Anterior cingulate cortex (tissue), 58 donors: ENCODE data around the gene SPRYD3.

Experiments used
- DNase-seq, 58 donors: peaks; one replicate each; lab custom pipeline; 2025; lab: John Stamatoyannopoulos, UW

Gene SPRYD3

DNA sequence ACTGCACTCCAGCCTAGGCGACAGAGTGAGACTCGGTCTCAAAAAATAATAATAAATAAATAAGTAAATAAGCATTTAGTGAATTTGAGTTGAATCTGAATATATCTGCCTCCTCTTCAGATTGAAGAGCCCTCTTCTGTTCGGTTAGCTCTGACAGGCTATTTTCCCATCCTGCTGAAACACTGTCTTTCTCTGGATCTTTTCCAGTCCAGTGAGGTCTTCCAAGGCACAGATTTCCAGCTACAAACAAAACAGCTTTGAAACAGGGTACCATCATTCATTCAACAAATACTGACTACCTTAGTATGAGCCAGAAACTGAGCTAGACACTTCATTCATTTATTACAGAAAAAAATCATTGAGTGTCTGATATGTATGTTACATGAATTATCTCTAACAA is 7.2 kb upstream of the SPRYD3 start:
- DNase-seq = no peak

DNA sequence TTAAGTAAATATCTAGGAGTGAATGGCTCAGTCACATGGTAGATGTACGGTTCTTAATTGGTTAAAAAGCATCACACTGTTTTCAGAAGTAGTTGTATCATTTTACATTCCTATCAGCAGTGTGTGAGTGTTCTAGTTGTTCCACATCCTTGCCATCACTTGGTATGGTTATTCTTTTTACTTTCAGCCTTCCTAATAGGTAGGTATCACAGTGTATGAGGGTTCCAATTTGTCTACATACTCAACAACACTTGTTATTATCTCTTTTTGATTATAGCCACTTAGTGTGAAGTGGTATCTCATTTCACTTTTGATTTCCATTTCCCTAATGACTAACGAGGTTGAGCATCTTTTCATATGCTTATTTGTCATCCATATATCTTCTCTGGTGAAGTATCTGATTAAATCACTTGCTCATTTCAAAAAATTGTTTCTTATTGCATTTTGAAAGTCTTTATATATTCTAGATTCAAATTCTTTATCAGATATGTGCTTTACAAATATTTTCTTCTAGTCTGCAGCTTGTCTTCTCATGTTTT is 3.5 kb upstream of the SPRYD3 start:
- no peak for DNase-seq

DNA sequence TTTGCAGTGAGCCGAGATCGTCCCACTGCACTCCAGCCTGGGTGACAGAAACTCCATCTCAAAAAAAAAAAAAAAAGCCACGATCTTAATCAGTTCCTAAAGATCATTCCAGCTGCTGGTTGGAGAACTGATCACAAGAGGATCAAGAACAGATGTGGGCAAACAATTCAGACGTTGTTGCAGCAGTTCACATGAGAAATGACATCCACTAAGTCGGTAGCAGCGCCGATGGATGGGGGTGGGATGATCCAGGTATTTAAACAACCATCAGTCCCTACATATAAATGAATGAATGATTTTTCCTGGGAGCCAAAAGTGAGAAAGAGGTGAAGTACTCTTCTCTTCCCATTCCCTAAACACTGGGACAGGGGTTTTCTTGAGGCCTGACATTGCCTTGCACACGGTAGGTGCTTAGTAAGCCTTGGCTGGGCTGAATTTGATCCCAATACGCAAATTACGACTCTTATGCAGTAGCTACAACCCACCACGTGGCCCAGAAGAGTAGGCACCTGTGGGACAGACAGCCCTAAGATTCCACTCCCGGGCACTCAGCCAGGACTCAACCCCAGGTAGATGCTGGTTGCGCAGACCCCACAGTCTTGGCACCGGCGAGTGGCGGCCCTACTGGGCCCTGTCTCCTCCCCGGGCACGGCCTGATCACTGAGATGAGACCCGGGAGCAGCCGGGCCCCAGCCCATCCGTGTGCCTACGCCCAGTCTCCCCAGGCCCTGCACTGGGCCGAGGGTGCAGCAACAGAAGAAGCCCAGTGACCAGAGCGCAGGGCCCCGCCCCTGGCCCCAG is 565 bp downstream of the SPRYD3 start:
- peak in 3 of 58 donors; percentile 60 to 81 (median 63) for DNase-seq

DNA sequence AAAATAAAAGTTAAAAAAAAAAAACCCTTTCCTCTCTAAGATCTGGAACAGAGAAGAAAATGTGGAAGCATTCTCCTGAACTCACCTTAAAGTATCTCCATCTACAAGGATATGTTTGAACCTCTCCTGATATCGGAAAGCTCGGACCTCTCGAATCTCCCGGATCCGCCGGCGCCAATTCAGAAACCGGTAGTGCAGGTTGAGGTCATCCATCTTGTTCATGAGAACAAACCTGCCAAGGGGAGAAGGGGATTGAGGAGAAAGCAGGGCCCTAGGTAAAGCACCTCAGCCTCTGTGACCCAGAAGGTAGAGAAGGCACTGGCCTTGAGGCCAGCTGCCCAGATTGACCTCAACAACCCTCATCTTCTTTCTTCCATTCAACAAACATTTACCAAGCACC is 2.2 kb downstream of the SPRYD3 start:
- no peak for DNase-seq

DNA sequence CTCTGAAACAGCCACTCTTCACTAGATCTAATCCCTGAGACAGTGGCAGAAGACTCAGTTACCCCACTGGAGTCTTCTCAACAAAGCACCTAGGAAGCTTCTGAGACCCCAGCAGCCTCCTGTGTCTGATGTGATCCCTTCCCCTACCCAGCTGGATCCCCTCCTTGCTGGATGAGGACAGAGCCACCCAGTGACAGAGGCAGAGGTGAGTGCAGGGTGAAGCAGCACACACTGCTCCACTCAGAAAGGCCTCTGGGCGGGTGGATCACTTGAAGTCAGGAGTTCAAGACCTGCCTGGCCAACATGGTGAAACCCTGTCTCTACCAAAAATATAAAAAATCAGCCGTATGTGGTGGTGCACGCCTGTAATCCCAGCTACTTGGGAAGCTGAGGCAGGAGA is 2.7 kb downstream of the SPRYD3 start:
- DNase-seq = no peak

DNA sequence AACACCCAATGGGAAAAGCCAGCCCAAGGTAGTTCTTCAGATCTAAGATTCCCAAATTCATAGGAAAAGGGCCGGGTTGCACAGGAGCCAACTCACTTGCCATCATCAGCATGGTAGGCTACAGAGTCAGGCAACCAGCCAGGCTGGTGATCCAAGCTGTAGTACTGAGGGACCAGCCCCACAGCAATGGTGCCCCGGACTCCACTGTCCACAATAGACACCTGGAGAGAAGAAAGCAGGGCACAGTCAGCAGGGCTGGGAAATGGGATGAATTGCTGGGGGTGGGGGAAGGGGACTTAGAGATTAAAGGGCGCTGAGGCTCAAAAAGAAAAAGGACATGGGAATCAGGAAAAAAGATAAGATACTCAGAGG is 4.2 kb downstream of the SPRYD3 start:
- no peak for DNase-seq

DNA sequence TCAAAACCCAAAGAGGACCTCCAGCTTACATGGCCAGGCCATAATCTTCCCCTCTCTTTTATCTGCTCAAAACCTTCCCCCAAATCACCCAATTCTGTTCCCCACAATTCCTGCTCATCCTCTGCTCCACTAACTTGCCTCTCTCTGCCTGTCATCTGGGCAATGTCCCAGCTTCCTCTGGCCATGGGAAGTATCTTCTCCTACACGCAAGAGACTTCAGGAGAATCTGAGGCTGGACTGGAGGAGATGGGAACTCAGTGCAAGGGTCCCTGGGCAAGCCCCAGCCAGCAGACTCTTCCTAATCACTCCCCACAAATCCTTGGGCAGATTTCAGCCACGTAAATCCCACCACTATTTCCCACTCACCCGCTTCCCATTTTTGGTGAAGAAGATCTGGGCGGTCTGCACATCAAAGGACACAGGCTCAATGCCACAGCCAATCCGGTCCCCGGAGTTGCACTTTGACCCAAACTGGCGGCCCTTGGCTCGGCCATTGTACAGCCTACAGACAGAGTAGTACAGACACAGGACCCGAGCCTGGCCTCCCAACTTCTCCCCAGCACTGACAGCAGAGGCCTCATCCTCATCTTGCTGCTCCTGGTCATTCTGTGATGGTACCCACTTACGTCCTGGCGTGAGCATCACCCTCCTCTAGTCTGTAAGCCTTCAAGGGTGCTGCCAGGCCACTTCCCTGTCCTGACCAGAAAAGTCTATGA is 4.7 kb downstream of the SPRYD3 start:
- DNase-seq = no peak

DNA sequence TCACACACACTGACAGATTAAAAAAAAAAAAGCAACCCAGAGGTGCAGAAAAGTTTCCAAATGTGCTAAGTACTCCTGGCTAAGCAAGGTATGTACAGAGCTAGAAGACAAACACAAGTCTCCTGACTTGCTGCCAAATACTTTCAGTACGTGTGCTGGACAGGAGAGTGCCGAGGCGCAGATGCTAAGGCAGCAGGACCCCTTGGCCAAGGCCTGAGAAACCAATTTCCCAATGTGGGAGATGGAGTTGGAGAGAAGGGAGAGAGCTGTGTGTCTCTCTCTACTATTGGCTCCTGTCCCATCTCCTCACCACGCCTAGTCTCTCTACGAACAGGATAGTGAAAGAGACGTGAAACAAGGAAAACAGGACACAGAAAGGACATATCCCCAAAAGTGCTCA is 5.3 kb downstream of the SPRYD3 start:
- DNase-seq = no peak

DNA sequence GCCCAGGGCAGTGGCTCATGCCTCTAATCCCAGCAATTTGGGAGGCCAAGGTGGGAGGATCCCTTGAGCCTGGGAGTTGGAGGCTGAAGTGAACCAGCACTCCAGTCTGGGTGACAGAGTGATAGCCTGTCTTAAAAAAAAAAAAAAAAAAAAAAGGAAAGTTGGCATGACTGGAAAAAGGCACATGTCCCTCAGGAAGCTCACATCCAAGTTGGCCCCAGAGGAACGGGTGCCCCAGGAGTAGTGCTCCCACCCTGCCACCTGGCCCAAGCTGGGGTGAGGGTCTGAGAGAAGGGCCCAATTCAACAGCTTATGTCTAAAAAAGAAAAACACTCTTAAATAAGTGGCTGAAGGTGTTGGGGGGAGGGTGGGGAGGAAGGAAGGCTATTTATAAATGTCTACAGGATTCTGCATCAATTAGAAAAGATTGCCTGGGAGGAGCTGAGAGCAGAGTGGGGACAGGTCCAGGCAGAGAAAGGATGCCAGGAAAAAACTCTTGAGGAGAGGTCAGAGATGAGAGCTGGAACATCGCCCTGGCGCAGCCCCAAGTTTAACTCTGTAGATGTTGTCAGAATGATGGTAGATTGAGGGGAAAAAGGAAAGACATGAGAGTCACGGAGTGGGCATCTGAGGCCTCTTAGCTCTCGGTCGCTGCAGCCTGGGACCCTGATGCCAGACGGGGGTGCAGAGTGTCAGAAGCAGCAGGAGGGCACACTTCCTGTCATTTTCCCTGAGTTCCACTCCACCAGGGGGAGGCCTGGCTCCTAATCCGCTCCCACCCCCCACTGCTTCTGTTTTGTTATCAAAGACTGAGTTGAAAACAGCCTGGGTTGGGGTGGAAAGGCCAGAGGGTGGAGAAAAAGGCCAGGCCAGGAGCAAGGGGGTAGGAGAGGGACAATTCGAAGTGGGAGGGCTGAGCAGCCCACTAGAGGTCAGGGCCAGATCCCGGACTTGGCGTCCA is 7.3 kb downstream of the SPRYD3 start:
- peak in 1 of 58 donors; percentile 22 for DNase-seq

DNA sequence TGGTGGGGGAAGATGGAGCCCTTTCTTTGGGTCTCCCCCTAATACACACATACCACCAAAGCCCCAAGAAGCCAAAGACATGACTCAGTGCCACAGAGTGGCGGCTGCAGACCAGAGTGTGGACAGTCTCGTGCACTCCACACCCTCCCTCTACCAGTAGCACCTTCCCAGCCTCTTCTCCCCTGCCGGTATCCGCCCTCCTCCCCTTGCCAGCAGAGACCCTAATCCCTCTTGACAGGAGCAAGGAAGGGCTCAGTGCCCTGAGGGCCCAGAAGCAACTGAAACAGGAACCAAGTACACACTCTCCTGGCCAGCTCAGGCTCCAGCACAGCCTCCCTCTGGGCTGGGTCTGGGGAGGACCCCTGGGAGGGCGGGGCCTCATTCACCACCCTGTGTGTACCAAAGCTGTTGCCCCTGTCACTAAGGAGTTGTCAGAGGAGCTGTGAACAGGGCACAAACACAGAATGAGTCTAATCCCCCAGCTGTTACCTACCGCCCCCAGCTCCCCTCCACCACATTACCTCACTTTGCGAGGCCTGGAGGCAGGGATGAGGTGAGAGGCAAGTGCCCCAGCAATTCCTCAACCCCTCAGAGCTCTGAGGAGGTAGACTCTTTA is 8.2 kb downstream of the SPRYD3 start:
- no peak for DNase-seq

DNA sequence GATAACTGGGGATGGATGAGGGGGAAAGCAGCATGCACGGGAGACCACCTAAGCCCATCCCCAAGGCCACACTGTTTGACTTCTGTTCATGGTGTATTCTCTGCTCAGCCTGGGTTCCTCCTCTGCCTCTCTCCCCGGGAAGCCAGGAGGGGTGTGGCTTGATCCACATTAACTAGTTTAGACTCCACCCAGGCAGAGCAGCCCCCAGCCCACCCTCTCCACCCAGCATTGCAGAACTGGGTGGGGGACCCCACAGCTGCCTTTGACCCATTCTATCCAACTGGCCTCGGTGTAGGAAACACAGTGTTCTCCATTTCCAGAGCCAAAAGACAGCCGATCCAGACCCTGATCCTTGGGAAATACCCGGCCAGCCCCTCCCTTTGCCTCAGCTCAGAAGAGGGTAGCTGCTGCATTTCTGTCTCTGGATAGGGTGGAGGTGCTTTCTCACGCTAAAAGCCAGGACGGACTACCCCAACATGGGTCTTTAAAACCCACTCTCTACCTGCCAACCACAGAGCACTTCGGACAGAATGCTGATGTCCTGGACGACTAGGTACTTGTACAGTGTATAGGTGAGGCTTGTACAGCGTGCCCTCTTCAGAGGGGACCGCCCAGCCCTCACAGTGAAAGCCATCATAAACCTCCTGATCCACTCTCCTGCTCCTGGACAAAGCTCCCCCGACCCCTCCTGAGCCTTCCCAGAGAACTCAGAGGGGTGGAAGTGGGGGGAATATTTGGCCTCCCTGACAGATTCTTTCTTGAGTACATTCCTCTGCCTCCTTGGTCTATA is 9.4 kb downstream of the SPRYD3 start:
- no peak for DNase-seq

DNA sequence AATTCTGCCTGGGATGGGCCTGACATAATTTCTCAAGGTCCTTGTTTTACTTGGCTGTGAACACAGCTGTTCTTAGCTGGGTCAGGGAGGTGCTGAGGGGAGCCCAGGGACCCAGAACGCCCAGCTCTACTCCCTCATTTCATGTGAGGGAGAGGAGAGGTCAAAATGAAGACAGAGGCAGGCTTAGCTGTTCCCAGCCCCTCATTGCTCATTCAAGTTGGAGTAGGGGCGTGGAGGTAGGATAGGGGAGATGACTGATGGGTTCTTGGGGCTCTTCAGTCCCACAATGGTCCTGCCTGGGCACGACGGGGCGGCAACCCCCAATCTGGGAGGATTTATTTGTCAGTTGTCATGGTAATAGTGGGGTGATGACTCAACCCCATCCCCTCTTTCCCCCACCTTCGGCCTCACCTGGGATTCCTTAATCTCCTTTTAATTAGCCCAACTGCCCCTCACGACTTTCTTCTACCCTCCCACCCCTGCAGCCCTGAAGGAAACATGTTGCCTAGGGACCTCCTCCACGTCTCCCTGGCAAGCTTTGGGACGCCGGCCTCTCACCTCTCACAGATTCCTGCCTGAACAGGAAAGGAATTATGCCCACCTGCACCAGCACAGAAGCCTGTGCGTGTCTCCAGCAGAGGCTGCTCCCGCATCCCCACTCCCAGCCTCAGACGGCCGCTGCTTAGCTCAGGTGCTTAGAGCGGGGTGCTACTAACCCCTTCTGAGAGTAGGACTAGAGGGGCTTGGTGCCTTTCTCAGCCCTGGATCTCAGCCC is 10.2 kb downstream of the SPRYD3 start:
- DNase-seq = no peak

DNA sequence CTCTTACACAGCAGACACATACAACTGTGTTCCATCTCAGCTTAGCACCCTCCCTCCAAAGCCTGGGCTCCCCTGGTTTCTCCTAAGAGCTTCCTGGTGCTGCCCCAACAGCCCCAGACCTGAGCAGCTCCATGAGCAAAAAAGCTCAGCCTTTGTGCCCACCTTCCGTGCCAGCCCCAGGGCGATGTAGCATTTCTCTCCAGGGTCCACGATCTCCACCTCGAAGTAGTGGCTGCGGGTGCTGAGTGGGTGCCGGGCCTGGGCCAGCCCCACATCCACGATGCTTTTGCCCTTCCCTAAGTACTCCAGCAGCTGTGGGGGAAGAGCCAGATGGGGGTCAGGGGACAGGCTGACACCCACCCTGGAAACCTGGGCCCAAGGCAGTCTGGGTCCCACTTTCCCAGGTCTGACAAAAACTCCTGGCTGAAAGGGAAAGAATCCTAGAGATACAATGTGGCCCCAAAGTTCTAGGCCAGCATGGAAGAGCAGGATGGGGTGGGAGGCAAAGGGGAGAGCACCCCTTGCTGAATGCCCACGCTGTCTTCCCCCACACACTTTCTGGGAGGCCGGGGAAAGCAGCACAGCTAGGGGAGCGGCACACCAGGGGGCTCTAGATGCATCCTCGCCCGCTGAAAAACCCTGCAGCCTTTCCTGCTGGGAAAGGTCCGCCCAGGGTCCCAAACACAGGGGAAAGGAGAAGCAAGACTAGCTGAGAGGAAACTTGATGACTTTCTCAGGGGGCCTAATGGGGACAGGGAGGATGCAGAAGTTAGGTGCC is 11.0 kb downstream of the SPRYD3 start:
- no peak for DNase-seq

DNA sequence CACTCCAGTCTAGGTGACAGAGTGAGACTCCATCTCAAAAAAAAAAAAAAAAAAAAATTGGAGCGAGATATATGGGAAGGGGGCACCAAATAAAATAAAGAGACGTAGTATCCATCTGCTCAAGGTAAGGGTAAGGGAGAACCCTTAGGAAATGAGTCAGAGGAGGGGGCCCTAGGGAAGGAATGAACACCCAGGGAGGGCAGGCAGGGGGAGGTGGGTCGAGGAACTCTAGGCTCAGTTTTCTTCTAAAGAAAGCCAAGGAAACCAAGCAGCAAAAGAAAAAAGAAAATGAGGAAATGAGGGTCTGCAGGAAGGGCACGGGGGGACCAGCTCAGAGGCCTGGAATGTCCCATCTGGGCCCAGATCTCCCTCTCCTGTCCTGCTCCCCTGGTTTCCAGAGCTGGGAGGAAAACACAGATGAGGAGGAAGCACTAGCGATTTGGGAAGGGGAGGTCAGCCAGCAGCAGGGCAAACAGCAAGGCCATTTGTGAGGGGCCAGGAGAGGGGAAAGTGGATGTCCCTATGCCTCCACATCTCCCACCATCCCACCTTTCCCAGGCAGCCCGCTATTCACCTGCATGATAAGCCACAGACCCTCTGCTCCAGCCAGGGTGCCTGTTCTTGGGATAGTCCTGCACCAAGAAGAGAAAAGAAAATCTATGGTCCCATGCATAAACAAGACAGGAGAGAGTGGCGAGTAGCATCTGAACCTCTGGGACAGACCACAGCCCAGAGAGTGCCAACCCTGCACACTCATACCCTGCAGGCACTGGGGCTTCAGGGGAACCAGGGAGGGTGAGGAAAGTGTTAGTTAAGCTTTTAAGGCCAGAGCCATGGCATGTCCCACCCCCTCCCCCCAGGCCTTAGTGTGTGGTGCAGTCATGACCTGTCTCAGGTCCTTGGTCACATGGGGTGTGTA is 11.9 kb downstream of the SPRYD3 start:
- no peak for DNase-seq

DNA sequence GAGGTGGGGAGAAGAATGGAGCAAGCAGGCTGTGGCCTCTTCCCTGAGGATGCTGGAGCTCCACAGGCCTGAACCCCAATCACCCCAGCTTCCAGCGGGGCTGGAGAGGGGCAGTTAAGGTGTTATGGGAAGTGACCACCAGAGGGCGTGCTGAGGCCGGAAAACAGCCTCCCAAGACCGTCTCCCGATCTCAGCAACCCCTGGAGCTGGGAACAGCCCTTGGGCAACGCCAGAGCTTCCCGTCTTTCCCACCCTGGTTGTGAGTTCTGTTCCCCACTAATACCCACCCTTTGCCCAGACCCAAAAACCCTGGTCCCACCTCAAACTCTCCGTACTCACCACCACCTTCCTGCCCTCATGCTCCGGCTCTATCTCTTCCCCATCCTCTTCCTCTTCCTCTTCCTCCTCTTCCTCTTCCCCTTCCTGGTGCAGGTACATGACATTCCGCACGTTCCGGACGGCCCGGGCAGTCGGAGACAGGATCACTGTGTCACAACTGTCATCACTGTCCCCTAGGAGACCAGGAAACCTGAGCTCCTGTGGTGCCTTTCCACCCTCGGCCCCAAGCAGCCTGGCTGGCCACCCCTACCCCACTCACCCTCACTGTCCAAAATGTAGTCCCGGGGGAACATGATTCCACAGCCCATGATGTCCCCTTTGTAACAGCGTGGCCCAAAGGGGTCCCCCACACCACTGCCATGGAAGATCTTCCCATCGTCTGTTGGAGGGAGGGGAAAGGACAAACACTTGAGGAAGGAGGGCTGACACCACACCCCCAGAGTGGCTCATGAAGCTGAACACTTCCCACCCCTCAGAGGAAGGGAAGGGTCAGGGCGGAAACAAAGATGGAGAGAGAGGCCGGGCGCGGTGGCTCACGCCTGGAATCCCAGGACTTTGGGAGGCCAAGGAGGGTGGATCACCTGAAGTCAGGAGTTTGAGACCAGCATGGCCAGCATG is 12.9 kb downstream of the SPRYD3 start:
- peak in 51 of 58 donors; percentile 20 to 81 (median 50) for DNase-seq

DNA sequence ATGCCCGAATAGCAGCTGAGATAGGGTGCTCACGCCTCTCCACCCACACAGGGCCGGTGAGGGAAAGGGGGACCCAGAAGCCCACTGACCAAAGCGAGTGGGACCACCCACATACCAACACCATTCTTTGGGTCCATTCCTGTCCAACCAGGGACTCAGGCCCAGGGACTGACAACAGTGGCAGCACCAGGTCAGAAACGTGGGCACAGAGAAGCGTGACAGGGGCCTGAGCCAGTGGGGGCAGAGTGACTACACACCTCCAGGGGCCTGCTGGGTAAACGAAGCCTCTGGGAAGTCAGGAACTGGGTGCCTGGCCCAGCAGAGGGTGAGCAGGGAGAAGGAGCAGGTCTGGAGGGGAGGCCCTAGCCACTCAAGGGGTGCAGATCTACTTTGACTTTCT is 13.7 kb downstream of the SPRYD3 start:
- DNase-seq = no peak
